Transverse colon (tissue), 4 donors: Measurements from ENCODE around the gene ATP8A1.

Source experiments
- CTCF ChIP-seq, 5 experiments: fragments of 200-600 bp in 3 of 5; fragments of 450-650 bp in 2 of 5; sonication (generic) in 3 of 5; IDR thresholded peaks; 1 replicate in 2 of 5; 2 replicates in 3 of 5; pipeline ENCODE4 v1.5.1; 2016 to 2017; ENCODE audit warnings: antibody characterized with exemption in 5 of 5, inconsistent platforms in 3 of 5, mild to moderate bottlenecking in 2 of 5, moderate library complexity in 1 of 5
- EP300 ChIP-seq: sonication (generic); formaldehyde crosslinking; IDR thresholded peaks from one replicate; pipeline ENCODE4 v1.6.1; 2017; ENCODE audit warnings: antibody characterized with exemption, low read depth
- POLR2A ChIP-seq: fragments of 450-650 bp; IDR thresholded peaks from one replicate; pipeline ENCODE4 v1.6.1; 2016; ENCODE audit warnings: antibody characterized with exemption, mild to moderate bottlenecking, moderate library complexity
- POLR2AphosphoS5 ChIP-seq, 3 donors: sonication (generic); formaldehyde crosslinking; IDR thresholded peaks; one replicate each; pipeline ENCODE4 v1.6.1; 2016; ENCODE audit warnings: antibody characterized with exemption in 3 of 3

- TF ChIP-seq CTCF (IDR thresholded peaks at IDR 0.05) (no peak), POLR2A (no peak), POLR2AphosphoS5 (IDR thresholded peaks at IDR 0.05) (no peak), EP300 (no peak)
Measured at GRCh38 chr4:42600578-42600977, 56.3 kb downstream of the ATP8A1 start.
